Keratinocyte (primary cell): ENCODE data around the gene TRIM26.

ENCODE experiments used
- EZH2 ChIP-seq: IDR thresholded peaks from one replicate; pipeline ENCODE4 v1.6.1; 2012; ENCODE audit warnings: inconsistent platforms, mild to moderate bottlenecking, low read length, moderate library complexity
- TF ChIP-seq, protein P1 (sequence below), 3 experiments: IDR thresholded peaks in 1 of 3; conservative IDR thresholded peaks in 1 of 3; optimal IDR thresholded peaks in 1 of 3; 2 replicates in 2 of 3; 3 replicates in 1 of 3; pipeline versions ENCODE3 to v1.5.1; 2011; ENCODE audit warnings: low read length in 3 of 3, mild to moderate bottlenecking in 3 of 3, moderate library complexity in 2 of 3, control low read depth in 1 of 3, inconsistent platforms in 1 of 3; ENCODE audit not compliant: insufficient read depth in 2 of 3; ENCODE audit errors: extremely low read depth in 1 of 3

DNA sequence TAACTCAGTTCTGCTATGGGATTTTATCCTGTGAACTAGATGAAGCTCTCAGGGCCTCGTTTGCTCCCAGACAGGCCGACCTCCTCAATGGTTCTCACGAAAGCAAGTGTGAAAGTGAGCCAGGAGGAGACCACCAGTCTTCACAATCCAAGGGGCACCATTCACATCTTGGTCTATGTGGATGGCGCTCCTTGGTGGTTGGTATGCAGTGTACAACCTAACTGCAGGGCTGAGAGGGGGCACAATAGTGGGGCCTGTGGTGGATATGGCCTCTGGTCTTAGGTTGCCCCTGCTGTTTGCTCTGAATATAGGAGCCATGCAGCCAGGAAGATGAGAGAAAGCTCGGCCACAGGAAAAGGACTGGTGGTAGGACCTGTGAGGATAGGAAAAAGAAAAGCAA, 24.7 kb downstream of the TRIM26 start:
- TF ChIP-seq, protein P1, sequence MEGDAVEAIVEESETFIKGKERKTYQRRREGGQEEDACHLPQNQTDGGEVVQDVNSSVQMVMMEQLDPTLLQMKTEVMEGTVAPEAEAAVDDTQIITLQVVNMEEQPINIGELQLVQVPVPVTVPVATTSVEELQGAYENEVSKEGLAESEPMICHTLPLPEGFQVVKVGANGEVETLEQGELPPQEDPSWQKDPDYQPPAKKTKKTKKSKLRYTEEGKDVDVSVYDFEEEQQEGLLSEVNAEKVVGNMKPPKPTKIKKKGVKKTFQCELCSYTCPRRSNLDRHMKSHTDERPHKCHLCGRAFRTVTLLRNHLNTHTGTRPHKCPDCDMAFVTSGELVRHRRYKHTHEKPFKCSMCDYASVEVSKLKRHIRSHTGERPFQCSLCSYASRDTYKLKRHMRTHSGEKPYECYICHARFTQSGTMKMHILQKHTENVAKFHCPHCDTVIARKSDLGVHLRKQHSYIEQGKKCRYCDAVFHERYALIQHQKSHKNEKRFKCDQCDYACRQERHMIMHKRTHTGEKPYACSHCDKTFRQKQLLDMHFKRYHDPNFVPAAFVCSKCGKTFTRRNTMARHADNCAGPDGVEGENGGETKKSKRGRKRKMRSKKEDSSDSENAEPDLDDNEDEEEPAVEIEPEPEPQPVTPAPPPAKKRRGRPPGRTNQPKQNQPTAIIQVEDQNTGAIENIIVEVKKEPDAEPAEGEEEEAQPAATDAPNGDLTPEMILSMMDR (optimal IDR thresholded peaks at IDR 0.05 in 1 of 3, IDR thresholded peaks at IDR 0.05 in 1 of 3, conservative IDR thresholded peaks at IDR 0.05 in 1 of 3; ENCODE audit: extremely low read depth in 1 of 3, insufficient read depth in 2 of 3, low read length in 3 of 3), result no peak
- TF ChIP-seq EZH2, result no peak
